GM18508 (cell line): ENCODE results near the gene MC3R.
"Not testable (repeated sequence)": the region's sequence is repeated elsewhere in the genome, so short reads cannot be mapped to it uniquely, and the experiment has no call there.

Source experiments
- ATAC-seq: cut with Tn5 transposase; IDR thresholded peaks from one replicate; pipeline ENCODE4 v1.9.1; 2021; ENCODE audit warnings: moderate number of reproducible peaks; ENCODE audit not compliant: insufficient read depth, unreplicated experiment

MC3R gene

DNA sequence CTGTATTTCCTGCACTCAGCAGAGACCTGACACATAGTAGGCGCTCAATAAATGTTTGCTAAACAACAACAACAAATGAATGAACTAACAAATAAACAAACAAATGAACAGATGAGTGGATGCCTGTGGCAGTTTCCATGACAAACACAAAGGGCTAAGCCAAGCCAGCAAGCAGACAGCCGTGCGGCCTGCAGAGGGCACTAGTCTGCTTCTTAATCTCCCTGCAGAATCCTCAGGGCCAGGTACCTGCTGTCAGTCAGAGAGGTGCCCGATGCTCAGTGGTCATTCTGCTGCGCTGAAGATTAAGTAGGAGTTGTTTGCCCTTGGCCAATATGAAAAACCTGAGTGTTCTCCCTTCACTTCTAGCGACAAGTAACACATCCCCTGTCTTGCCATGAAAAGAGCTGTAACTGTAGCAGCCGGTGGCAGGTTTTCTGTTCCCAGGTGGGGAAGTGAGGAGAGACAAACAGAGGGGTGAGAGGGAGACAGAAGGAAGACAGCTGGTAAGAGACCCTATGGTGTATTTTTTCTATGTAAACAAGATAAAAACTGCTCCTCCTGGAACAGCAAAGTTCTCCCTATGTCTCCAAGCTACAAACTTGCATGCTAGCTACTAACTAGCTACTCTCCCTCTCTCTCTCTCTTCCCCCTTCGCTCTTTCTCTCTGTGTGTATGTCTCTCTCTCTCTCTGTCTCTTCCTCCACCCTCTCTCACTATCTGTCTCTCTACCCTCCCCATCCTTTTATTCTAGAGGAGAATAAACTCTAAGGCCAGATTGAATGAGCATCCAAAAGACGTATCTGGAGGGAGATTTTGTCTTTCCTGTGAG lies at the start of gene MC3R:
Gene MC3R (plus strand): TSS at position 779 of the 829 bp plus-strand sequence. CDS start 112 bp downstream, outside the sequence.
- ATAC-seq, result no peak

GRCh38 chr20:56200456-56200855 lies 48.1 kb upstream of the MC3R start:
- no peak for ATAC-seq

- no peak for ATAC-seq
These were observed 45.9 kb upstream of the MC3R start for GRCh38 chr20:56202493-56203077.

- ATAC-seq, result no peak
These were observed 44.3 kb upstream of the MC3R start for GRCh38 chr20:56204206-56204605.

- ATAC-seq, result no peak
These were observed 43.2 kb upstream of the MC3R start for GRCh38 chr20:56205346-56205745.

DNA sequence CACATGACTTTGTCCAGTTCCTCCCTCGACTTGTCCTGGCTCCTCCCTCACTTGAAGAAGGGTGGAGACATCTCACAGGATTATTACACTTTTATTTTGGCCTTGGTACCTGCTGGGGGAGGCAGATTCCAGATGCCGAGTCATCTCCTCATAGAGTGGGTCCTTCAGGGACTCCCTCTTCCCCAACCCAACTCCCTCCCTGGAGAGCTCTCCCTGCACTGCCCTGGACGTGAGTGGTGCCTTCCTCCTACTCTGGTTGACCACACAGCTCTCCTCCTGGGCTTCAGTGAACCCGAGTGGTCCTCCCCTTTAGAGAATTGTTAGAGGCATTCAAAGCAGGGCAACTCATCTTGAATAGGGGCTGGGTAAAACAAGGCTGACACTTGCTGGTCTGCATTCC lies 40.9 kb upstream of the MC3R start:
- ATAC-seq, result no peak

GRCh38 chr20:56208121-56208520 lies 40.4 kb upstream of the MC3R start:
- ATAC-seq, result no peak

GRCh38 chr20:56211051-56211450 lies 37.5 kb upstream of the MC3R start:
- no peak for ATAC-seq

GRCh38 chr20:56212091-56212490 lies 36.4 kb upstream of the MC3R start:
- ATAC-seq, result no peak

GRCh38 chr20:56213321-56213720 lies 35.2 kb upstream of the MC3R start:
- ATAC-seq, result no peak

- ATAC-seq, result no peak
These were observed 33.4 kb upstream of the MC3R start for GRCh38 chr20:56215115-56215514.

- no peak for ATAC-seq
These were observed 30.7 kb upstream of the MC3R start for GRCh38 chr20:56217829-56218228.

GRCh38 chr20:56221186-56221585 lies 27.3 kb upstream of the MC3R start:
- ATAC-seq, result not testable (repeated sequence)

GRCh38 chr20:56222201-56222600 lies 26.3 kb upstream of the MC3R start:
- ATAC-seq, result no peak

DNA sequence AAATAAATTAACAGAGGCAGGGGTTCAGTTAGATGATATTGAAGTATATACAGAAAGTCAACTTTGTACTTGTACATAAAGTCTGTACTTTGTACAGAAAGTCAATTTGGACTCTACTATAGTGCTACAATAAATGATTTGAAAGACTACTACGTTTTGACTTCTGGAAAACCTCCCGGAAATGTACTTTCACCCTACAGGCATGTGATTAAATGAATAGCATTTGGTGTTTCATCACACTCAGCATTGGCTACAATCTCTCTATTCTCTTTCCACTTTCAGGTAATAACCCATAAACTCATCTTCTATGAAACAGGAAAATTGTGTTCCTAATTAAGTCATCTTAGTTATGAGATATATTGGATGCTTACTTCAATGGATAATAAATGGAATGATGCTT lies 25.6 kb upstream of the MC3R start:
- no peak for ATAC-seq

GRCh38 chr20:56223352-56223751 lies 25.2 kb upstream of the MC3R start:
- ATAC-seq, result no peak

GRCh38 chr20:56228021-56228420 lies 20.5 kb upstream of the MC3R start:
- ATAC-seq, result no peak

DNA sequence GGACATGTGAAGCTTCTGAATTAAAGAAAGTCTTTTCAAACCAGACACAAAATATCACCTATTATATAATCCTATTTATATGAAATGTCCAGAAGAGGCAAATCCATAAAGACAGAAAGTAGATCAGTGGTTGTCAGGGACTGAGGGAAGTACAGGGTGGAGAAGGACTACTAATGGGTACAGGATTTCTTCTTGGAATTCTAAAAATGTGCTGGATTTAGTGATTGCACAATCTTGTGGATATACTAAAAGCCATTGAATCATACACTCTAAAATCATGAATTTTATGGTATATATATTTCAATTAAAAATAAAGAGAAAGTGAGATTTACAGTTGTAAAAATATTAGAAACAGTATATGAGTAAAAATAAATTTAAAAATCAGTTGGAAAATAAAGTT lies 18.7 kb upstream of the MC3R start:
- ATAC-seq, result no peak

DNA sequence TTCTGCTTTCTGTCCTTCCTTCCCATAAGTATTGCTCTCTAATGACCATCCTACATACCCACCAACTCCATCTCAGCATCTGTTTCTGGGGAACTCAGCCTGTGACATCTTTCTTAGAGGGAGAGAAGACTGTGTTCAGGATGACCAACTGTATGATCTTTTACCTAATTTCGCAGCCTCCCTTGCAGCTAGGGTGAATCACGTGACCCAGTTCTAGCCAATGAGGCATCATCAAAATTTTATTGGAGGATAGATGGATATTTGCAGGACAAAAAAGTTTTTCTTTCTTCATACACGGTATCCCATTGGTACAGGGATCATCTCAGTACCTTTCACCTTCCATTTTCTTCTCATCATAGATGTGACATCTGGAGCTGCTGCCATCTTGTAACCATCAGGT lies 14.4 kb upstream of the MC3R start:
- ATAC-seq, result no peak

DNA sequence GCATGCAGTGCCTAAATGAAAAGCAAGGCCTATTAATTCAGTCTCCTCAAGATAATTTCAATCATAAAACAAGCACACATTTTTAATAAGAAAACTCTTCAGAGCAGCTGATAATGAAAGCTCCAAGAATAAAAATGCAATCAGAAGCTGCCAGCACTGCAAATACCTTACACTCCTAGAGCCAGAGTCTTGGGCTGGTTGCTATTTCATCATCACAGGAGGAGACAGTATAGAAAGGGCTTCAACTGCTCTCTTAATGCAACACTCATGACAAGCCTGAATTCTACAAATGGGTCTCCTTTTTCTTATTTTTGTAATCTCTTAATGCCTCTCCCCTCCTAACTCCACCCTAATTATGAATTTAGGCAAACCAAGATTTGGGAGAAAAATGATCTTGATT lies 11.2 kb upstream of the MC3R start:
- no peak for ATAC-seq

- ATAC-seq, result no peak
These were observed 4.3 kb upstream of the MC3R start for GRCh38 chr20:56244259-56244658.

- no peak for ATAC-seq
These were observed 2.8 kb upstream of the MC3R start for GRCh38 chr20:56245761-56246160.
